ENCODE measurements around the gene ATP8B4.

- TF ChIP-seq CTCF (IDR thresholded peaks at IDR 0.05) = no peak
- TF ChIP-seq POLR2A (IDR thresholded peaks at IDR 0.05) = no peak
These were observed 21.9 kb upstream of the ATP8B4 start for GRCh38 chr15:50140983-50141382.
